HCEC 1CT (cell line): ENCODE results near the gene STK10.
"Not testable (repeated sequence)": the region's sequence is repeated elsewhere in the genome, so short reads cannot be mapped to it uniquely, and the experiment has no call there.

Experiments used
- DNase-seq: peaks from one replicate; pipeline ENCODE4 v3.0.0-alpha.2; 2017

Gene STK10

GRCh38 chr5:172048539-172049101, 139.4 kb downstream of the STK10 start:
- no peak for DNase-seq

GRCh38 chr5:172048170-172048422, 139.9 kb downstream of the STK10 start:
- no peak for DNase-seq

- DNase-seq: no peak
These were observed 141.4 kb downstream of the STK10 start for GRCh38 chr5:172046593-172046992.

GRCh38 chr5:172045315-172045632, 142.8 kb downstream of the STK10 start:
- no peak for DNase-seq

DNA sequence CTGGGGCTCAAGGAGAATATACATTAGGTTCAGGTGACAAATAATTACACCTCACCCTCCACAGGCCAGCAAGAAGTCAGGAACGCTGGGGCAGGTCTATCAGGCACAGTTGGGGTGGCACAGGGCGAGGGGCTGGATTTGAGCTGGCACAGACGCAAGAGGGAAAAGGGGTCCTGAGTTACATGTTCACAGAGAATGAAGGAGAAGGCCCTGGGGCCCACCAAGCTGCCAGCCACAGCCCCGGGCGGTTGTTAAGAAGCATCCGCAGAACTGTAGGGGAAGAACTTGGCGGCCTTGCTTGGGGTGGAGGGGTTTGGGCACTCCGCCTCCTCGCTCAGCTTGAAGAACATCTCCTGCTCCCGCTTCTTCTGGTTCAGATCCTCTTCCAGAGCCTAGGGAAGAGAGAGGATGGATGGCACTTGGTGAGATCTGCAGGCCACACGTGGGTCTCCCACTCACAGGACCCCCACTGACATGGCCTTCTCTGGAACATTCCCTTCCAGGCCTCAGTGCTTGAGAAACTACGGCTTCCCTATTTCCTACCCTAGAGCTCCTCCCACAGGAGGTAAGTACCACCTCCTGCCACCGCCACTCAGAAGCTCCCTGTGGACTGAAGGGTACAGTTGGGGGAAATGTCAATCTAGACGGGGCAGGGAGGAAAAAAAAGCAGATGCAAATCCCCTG, 143.3 kb downstream of the STK10 start:
- no peak for DNase-seq

DNA sequence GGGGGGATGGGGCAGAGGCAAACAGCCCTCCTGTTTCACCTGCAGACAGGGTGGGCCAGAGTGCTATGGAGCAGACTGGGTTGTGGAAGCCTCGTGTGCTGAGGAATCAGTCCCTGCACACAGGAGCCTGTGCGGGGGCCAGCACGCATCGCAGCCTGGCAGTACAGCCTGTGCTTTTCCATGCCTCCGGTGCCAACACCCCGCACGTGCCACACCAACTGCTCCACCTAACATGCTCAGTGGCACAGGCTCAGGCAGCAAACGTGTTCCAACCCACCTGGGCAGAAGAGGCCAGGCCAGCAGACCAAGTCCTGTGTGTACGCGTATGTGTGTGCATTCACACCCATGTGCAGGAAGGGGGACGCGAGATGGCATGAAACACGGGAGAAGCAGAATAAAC, 144.2 kb downstream of the STK10 start:
- DNase-seq: no peak

DNA sequence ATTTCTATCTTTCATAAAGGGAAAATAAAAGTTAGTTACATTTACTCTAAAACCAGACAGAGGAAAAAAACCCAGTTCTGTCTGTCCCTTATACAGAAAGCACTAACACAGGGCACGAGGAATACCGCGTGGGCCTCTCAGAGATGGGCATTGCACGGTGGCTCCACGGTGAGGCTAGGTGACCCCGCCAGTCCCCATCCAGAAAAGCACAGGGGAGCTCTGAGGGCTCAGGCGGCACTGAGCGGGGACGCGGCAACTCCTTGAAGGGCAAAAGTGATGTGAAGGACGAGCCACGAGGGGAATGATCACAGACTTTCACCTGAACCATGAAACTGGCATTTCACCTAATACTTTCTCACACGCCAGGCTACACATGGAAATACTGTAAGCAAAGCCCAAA, 145.8 kb downstream of the STK10 start:
- no peak for DNase-seq

DNA sequence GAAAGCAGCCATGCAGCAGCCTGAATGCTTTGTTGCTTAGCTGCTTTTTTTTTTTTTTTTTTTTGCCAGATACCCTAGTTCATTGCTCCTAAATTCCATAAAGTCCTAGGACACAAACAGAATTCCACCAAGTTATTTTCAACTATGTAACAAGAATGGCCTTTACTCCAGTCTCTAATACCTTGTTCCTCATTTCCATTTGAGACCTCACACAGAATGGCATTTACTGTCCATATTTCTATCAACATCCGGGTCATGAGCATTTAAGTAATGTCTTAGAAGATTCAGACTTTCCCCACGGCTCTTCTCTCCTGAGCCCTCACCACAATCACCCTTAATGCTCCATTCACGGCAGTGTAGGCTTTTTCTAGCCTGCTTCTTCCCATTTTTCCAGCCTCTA, 149.9 kb downstream of the STK10 start:
- no peak for DNase-seq

DNA sequence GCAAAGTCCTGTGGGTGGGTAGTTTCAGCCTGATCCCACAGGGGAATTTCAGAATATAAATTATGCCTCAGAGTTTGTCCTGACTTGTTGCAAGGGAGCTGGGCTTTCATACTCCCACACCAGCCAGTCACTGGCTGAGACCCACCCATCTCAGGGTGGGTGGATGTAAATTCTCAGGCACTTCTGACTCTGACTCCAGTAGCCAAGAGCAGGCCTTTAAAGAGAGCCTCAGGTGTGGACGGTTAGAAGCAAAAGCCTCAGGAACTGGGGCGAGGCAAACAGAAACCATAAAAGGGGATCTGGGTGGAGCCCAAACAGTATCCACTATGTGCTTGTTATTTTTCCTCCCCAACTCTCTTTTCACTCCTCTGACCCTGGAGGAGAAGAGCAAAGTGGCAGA, 153.0 kb downstream of the STK10 start:
- no peak for DNase-seq

DNA sequence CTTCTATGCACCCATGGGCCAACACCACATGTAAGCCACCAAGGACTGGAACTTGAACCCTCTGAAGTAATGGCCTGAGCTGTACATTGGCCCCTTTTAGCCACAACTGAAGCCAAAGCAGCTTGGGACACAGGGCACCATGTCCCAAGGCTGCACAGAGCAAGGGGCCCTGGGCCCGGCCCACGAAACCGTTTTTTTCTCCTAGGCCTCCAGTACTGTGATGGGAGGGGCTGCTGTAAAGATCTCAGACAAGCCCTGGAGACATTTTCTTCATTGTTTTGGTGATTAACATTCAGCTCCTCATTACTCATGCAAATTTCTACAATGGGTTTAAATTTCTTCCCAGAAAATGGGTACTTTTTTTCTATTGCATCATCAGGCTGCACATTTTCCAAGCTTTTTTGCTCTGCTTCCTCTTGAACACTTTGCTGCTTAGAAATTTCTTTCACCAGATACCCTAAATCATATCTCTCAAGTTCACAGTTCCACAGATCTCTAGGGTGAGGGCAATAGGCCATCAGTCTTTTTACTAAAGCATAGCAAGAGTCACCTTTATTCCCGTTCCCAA, 156.0 kb downstream of the STK10 start:
- no peak for DNase-seq

DNA sequence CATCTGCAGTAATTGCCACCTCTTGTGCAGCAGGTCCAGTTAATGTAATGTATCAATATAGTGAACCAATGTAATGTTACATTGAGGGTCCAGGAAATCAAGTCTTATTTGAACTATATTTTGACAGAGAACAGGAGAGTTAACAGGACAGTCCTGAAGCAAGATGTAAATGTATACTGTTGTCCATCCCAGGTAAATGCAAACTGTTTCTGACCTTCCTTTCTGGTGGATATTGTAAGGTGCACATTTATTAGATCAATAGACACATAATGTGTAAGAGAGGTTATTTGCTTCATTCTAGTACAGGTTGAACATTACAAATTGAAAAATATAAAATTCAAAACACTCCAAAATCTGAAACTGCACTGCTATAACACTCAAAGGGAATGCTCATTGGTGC, 158.1 kb downstream of the STK10 start:
- no peak for DNase-seq

GRCh38 chr5:172028167-172028566, 159.9 kb downstream of the STK10 start:
- no peak for DNase-seq

DNA sequence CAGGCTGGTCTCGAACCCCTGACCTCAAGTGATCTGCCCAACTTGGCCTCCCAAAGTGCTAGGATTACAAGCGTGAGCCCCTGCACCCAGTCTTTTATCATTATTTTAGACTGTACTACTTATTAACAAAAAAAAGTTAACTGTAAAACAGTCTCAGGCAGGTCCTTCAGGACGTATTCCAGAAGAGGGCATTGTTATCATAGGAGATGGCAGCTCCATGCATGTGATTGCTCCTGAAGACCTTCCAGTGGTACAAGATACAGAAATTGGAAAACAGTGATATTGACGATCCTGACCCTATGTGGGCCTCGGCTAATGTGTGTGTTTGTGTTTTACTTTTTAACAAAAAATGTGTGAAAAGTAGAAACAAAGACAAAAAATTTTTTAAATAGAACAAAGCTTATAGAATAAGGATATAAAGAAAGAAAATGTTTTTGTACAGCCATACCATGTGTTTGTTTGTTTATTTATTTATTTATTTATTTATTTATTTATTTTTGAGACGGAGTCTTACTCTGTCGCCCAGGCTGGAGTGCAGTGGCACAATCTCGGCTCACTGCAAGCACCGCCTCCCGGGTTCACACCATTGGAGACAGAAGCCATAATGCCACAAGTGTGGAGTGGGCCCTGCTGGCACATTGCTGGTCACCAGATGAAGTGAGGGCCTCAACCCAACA, 167.8 kb downstream of the STK10 start:
- DNase-seq: not testable (repeated sequence)

GRCh38 chr5:172015346-172015745, 172.7 kb downstream of the STK10 start:
- no peak for DNase-seq

DNA sequence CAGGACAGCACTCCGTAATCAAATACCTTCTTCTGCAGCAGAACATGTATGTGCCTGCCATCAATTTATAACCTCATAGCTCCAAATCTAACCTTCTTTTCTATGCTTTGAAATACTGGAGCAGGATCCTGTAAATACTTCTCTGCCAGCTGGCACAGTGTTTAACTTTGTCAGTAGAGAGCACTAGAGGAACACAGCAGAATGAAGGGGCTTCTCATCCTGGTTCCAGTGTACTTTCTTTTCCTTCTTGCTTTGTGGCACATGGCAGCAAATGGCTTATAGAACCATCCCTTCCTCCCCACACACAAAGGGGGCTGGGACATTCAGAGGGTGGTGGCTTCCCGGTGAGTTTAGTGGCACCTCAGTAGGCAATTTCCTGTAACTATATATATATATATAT, 177.7 kb downstream of the STK10 start:
- DNase-seq: no peak

GRCh38 chr5:172009536-172010270, 178.3 kb downstream of the STK10 start:
- DNase-seq: no peak

- no peak for DNase-seq
These were observed 179.3 kb downstream of the STK10 start for GRCh38 chr5:172008689-172009141.

- DNase-seq: peak; percentile 39
These were observed 179.9 kb downstream of the STK10 start for GRCh38 chr5:172008111-172008455.

DNA sequence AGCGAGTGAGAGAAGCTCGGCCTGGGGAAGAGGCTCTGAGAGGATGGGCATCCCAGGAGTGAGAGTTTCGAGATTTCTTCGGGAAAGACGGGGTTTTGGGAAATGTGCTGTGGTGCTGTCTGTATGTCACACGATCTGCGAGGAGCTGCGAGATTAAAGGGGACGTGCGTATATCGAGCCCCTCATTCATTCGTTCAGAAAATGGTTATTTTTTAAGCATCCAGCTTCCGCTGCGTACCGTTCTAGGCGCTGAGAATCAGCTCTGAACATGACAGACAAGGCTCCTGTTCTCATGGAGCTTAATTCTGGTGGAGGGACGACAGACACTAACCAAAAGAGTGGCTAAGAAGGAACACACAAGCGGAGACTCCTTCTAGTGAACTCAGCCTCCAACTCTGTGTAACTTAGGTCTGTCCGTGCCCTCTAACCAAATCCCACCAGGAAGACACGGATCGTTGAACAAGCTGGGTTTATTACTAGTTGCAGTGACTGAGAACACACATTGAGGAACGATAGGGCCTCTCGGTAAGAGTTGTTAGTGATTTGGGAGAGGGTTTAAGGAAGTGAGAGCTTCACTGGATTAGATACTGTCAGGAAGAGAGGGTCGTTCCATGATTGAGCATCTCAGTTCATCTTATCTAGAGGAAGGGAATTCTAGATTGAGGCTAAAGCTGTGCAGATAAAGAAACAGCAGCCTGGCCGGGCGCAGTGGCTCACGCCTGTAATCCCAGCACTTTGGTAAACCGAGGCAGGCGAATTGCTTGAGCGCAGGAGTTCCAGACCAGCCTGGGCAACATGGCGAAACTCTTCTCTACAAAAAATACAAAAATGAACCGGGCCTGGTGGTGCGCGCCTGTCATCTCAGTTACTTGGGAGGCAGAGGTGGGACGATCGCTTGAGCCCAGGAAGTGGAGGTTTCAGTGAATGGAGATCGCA, 180.6 kb downstream of the STK10 start:
- DNase-seq: peak; percentile 20

DNA sequence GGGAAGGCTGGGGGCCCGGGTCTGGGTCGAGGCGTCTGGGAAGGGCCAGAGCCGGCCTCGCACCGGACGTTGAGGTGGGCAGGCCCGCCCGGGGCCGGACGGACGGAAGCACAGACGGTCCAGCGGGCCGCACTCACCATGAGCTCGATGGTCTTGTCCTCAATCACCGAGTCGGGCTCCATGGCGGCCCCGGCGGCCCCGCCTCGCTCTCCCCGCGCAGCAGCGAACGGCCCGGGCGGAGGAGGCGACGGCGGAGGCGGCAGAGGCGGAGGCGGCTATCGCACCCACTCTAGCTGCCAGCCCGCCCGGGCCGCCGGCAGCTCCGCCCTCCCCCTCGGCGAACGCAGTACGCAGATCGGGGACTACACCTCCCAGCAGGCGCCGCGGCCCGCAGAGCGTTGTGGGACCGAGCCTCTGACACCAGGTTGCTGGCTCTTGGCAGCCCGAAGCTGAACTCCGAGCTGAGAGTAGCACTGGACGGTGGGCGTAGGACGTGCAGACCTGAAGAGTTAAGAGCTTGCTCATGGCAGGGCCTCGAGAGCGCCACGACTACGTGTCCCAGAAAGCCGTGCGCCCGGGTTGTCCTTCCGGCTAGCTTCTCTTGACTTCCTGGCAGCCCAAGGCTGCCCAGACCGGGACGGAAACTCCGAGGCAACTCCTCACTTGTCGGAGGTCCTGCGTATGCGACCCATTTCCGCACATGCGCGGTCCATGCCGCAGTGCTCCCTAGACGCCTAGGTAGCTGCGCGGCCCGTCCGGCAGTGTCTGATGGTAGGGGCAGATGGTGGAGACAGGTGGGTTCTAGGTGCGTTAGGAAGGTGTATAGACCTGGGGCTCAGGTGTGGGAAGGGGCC, 181.5 kb downstream of the STK10 start, which contains the start of gene FBXW11:
Gene FBXW11, minus strand, starts transcription at position 318 of the 854 bp plus-strand sequence. Its CDS starts 136 bp downstream, at position 182.
- DNase-seq: peak; percentile 97

DNA sequence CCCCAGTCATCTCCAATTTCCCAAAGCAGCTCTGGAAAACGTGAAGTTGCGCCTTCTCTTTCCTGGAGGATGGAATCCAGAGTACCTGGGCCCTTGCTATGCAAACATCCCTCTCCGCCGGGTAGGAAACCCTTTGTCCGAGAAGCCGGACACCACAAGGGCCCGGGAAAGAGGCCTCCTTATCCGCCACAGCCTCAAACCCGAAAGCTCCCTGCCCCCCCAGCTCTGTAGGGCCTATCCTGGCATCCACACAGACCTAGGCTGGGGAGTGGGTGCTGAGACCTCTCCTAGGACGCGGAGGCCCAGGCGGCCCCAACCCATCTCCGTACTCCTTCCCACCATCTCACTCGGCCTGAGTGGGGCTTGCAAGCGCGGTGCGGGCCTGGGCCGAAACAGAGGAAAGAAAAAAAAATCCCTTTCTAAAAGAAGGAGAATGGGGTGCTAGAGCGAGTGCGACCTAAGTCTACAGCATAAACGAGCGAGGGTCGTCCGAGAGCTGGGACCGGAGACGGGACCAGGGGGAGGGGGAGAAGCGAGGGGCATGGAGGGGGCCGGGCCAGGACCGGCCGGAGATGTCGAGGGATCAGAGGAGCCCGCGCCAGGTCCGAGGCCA, 182.2 kb downstream of the STK10 start:
- DNase-seq: peak; percentile 32
